ENCODE results near the gene PRR20G. TPM values are rescaled to one million over a fixed set of nuclear protein-coding genes. Genes with fewer than 3 reads are reported as not detected.

The PRR20G gene
- total RNA-seq, 2 experiments from 2014 or later = not detected

- H3K27ac ChIP-seq (ENCODE audit: low read depth, low read length, poor library complexity, severe bottlenecking) = no peak overlapping the region
- no peaks in the 10 kb centered on the region for H3K9me3 ChIP-seq (ENCODE audit: low read length)
- H2AFZ ChIP-seq (ENCODE audit: low read length) = no peak overlapping the region
- intact Hi-C loops (cut with micrococcal nuclease; ENCODE audit: unreplicated experiment) = no loop called here
- ChIA-PET CTCF (ENCODE audit: unreplicated experiment) (no interaction called here), POLR2A (no interaction called here)
- no peaks in the 10 kb centered on the region for H4K20me1 ChIP-seq (ENCODE audit: insufficient read depth, low read length)
- no peaks in the 10 kb centered on the region for H3K79me2 ChIP-seq (ENCODE audit: insufficient read depth, low read depth, low read length)
- TF ChIP-seq CTCF (conservative IDR thresholded peaks at IDR 0.05; ENCODE audit: low read length) (no peak), EZH2phosphoT487 (IDR thresholded peaks at IDR 0.05; ENCODE audit: borderline replicate concordance, low read depth, low read length) (no peak)
- no peak overlapping the region for H3K4me3 ChIP-seq (ENCODE audit: low read depth, low read length, poor library complexity, severe bottlenecking)
- H3K36me3 ChIP-seq (ENCODE audit: insufficient read depth, low read length) = no peaks in the 10 kb centered on the region
- no peak for DNase-seq (ENCODE audit: low spot score)
- no peaks in the 10 kb centered on the region for H3K4me1 ChIP-seq (ENCODE audit: insufficient read depth, low read length, poor library complexity, severe bottlenecking)
- no peak overlapping the region for H3K4me2 ChIP-seq (ENCODE audit: low read length)
- H3K9me2 ChIP-seq (ENCODE audit: insufficient read depth, low read length) = no peaks in the 10 kb centered on the region
- no TSS peak for BruUV-seq (replicated peaks)
Measured at GRCh38 chr3:127291114-127291513, 3.3 kb upstream of the PRR20G start.

- CTCF ChIA-PET (ENCODE audit: unreplicated experiment) = no interaction called here
- H3K36me3 ChIP-seq (ENCODE audit: insufficient read depth, low read length) = no peaks in the 10 kb centered on the region
- no TSS peak for BruUV-seq (replicated peaks)
Measured at GRCh38 chr3:127289706-127290575, 2.1 kb upstream of the PRR20G start.

More at GRCh38 chr3:127289706-127290575, 2.1 kb upstream of the PRR20G start:
- Histone ChIP-seq H4K20me1 (ENCODE audit: insufficient read depth, low read length) (no peaks in the 10 kb centered on the region), H3K4me2 (ENCODE audit: low read length) (no peak overlapping the region), H3K4me3 (ENCODE audit: low read depth, low read length, poor library complexity, severe bottlenecking) (no peak overlapping the region), H3K9me2 (ENCODE audit: insufficient read depth, low read length) (no peaks in the 10 kb centered on the region), H3K27ac (ENCODE audit: low read depth, low read length, poor library complexity, severe bottlenecking) (no peak overlapping the region), H3K4me1 (ENCODE audit: insufficient read depth, low read length, poor library complexity, severe bottlenecking) (no peaks in the 10 kb centered on the region), H3K79me2 (ENCODE audit: insufficient read depth, low read depth, low read length) (no peaks in the 10 kb centered on the region), H2AFZ (ENCODE audit: low read length) (no peak overlapping the region), H3K9me3 (ENCODE audit: low read length) (no peaks in the 10 kb centered on the region)
- POLR2A ChIA-PET = no interaction called here
- TF ChIP-seq CTCF (conservative IDR thresholded peaks at IDR 0.05; ENCODE audit: low read length) (no peak), EZH2phosphoT487 (IDR thresholded peaks at IDR 0.05; ENCODE audit: borderline replicate concordance, low read depth, low read length) (no peak)
- DNase-seq (ENCODE audit: low spot score) = no peak
- intact Hi-C loops (cut with micrococcal nuclease; ENCODE audit: unreplicated experiment) = no loop called here
